Measurements from ENCODE around the gene RPRD2. TPM values are rescaled to one million over a fixed set of nuclear protein-coding genes. Genes with fewer than 3 reads are reported as not detected.

Gene RPRD2
- total RNA-seq, 1 donor from 2014 or later: 23.8 TPM

- TF ChIP-seq, protein P1, sequence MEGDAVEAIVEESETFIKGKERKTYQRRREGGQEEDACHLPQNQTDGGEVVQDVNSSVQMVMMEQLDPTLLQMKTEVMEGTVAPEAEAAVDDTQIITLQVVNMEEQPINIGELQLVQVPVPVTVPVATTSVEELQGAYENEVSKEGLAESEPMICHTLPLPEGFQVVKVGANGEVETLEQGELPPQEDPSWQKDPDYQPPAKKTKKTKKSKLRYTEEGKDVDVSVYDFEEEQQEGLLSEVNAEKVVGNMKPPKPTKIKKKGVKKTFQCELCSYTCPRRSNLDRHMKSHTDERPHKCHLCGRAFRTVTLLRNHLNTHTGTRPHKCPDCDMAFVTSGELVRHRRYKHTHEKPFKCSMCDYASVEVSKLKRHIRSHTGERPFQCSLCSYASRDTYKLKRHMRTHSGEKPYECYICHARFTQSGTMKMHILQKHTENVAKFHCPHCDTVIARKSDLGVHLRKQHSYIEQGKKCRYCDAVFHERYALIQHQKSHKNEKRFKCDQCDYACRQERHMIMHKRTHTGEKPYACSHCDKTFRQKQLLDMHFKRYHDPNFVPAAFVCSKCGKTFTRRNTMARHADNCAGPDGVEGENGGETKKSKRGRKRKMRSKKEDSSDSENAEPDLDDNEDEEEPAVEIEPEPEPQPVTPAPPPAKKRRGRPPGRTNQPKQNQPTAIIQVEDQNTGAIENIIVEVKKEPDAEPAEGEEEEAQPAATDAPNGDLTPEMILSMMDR (IDR thresholded peaks at IDR 0.05): no peak
- no peak for TF ChIP-seq POLR2A (IDR thresholded peaks at IDR 0.05)
- TF ChIP-seq POLR2AphosphoS5 (IDR thresholded peaks at IDR 0.05; ENCODE audit: insufficient read depth in 1 of 2, low read depth in 1 of 2): no peak
- intact Hi-C loops (cut with DNase I): no loop called here
- no peaks in the 10 kb centered on the region for H3K27me3 ChIP-seq
- no peak overlapping the region for H3K27ac ChIP-seq
- no peaks in the 10 kb centered on the region for H3K4me1 ChIP-seq
- no peak for DNase-seq (ENCODE audit: extremely low spot score in 2 of 2)
- H3K4me3 ChIP-seq: no peak overlapping the region
- H3K9me3 ChIP-seq: no peaks in the 10 kb centered on the region
- H3K36me3 ChIP-seq: peaks cover 8 to 90% of the 10 kb centered on the region in 2 donors
Observed at GRCh38 chr1:150346316-150346715, 17.6 kb upstream of the RPRD2 start.

- Histone ChIP-seq H3K27ac (no peak overlapping the region), H3K9me3 (no peaks in the 10 kb centered on the region), H3K4me1 (no peaks in the 10 kb centered on the region), H3K27me3 (no peaks in the 10 kb centered on the region), H3K4me3 (no peak overlapping the region), H3K36me3 (peaks cover 2 to 55% of the 10 kb centered on the region in 2 donors)
- intact Hi-C loops (cut with DNase I): no loop called here
- no peak for DNase-seq (ENCODE audit: extremely low spot score in 2 of 2)
- TF ChIP-seq, protein P1 (IDR thresholded peaks at IDR 0.05): no peak
- TF ChIP-seq POLR2AphosphoS5 (IDR thresholded peaks at IDR 0.05; ENCODE audit: insufficient read depth in 1 of 2, low read depth in 1 of 2): no peak
Observed at GRCh38 chr1:150352866-150353265, 11.1 kb upstream of the RPRD2 start.

DNA sequence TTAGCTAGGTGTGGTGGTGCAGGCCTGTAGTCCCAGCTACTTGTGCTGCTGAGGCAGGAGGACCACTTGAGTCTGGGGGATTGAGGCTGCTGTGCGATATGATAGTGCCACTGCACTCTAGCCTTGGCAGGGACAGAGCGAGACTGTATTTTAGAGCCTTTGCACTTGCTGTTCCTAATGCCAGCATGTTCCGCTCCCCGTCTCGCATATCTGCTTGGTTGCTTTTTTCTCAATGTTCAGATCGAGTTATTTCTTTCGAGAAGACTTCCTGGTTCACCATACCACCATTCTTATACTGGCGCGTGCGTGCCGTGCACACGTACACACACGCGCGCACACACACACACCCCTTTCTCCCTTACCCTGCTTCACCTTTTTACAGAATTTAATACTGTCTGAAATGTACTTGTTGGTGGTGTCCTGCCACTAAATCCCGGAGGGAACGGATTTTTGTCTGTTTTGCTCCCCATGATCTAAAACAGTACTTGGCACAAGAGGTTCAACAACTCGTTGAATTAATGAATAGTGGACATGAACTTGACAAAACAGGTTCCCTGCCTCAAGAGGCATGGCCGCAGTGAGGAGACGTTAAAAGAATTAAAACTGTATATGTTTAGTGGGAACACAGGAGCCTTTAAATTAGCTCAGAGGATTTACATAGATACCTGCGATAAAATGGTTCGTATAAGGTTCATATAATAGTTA, 1.1 kb upstream of the RPRD2 start:
- TF ChIP-seq POLR2A (IDR thresholded peaks at IDR 0.05) (no peak), POLR2AphosphoS5 (IDR thresholded peaks at IDR 0.05; ENCODE audit: insufficient read depth in 1 of 2, low read depth in 1 of 2) (no peak)
- TF ChIP-seq, protein P1 (IDR thresholded peaks at IDR 0.05): no peak
- peaks cover 20% of the 10 kb centered on the region for H3K4me1 ChIP-seq
- H3K27me3 ChIP-seq: no peaks in the 10 kb centered on the region
- peak overlapping the region; percentile 96 for H3K27ac ChIP-seq
- H3K9me3 ChIP-seq: no peaks in the 10 kb centered on the region
- peak overlapping the region; percentile 48 to 61 for H3K4me3 ChIP-seq
- intact Hi-C loops (cut with DNase I): no loop called here
- peak in 1 of 2 donors; percentile 89 for DNase-seq (ENCODE audit: extremely low spot score in 2 of 2)
- H3K36me3 ChIP-seq: no peaks in the 10 kb centered on the region

- H3K27ac ChIP-seq: peak overlapping the region; percentile 96
- H3K4me1 ChIP-seq: peaks cover 21% of the 10 kb centered on the region
- intact Hi-C loops (cut with DNase I): no loop called here
- no peaks in the 10 kb centered on the region for H3K27me3 ChIP-seq
- no peaks in the 10 kb centered on the region for H3K9me3 ChIP-seq
- TF ChIP-seq POLR2AphosphoS5 (IDR thresholded peaks at IDR 0.05; ENCODE audit: insufficient read depth in 1 of 2, low read depth in 1 of 2): no peak
- TF ChIP-seq POLR2A (IDR thresholded peaks at IDR 0.05): peak in 1 of 2 donors; percentile 22
- TF ChIP-seq, protein P1 (IDR thresholded peaks at IDR 0.05): no peak
- peak in 1 of 2 donors; percentile 88 for DNase-seq (ENCODE audit: extremely low spot score in 2 of 2)
- no peaks in the 10 kb centered on the region for H3K36me3 ChIP-seq
- H3K4me3 ChIP-seq: peak overlapping the region; percentile 48 to 61
Observed at GRCh38 chr1:150364231-150365003, 470 bp downstream of the RPRD2 start.

DNA sequence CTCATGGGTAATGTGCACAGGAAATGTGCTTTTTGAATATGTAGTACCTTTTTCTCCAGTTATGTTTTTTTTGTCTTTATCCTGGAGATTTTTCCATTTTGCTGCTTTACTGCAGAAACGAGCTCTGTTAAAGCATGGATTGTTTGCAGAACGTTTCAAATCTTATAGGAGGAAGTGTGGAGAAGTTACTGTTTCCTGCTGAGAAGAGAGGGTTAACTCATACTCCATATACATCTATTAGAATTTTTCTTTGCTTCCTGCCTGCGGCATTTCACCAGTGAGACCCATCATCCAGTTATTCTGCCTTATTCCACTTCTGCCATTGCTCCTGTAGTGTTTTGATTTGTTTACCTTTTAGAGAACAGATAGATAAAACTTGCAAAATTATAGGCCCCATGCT, 2.0 kb downstream of the RPRD2 start:
- peak overlapping the region; percentile 96 for H3K27ac ChIP-seq
- intact Hi-C loops (cut with DNase I): no loop called here
- no peaks in the 10 kb centered on the region for H3K36me3 ChIP-seq
- no peaks in the 10 kb centered on the region for H3K27me3 ChIP-seq
- peak overlapping the region; percentile 48 to 61 for H3K4me3 ChIP-seq
- peaks cover 35% of the 10 kb centered on the region for H3K4me1 ChIP-seq
- no peaks in the 10 kb centered on the region for H3K9me3 ChIP-seq
- DNase-seq (ENCODE audit: extremely low spot score in 2 of 2): no peak
- TF ChIP-seq, protein P1 (IDR thresholded peaks at IDR 0.05): no peak
- no peak for TF ChIP-seq POLR2A (IDR thresholded peaks at IDR 0.05)
